T-cell (primary cell): ENCODE data around the gene METTL17. TPM values are rescaled to one million over a fixed set of nuclear protein-coding genes. Genes with fewer than 3 reads are reported as not detected.
A peak's percentile ranks its signal among the peaks of the same experiment; 100 is the strongest.

Experiments
- ATAC-seq, 4 experiments: fragments of 200-7000 bp in 3 of 4; fragments of 150-1000 bp in 1 of 4; cut with Tn5 transposase; replicated peaks in 1 of 4; 1 replicate in 3 of 4; 2 replicates in 1 of 4; pipeline ENCODE4 v1.10.0; 2021; ENCODE audit warnings: moderate library complexity in 3 of 4, mild to moderate bottlenecking in 2 of 4, moderate number of reproducible peaks in 1 of 4
- CTCF ChIA-PET, 2 donors: fragments of 300-600 bp; sonication (Branson Sonifier 250); formaldehyde crosslinking; loops; one replicate each; lab custom pipeline; 2022; ENCODE audit warnings: antibody characterized with exemption in 2 of 2; lab: Charles Lee
- POLR2A ChIA-PET, 2 donors: fragments of 300-600 bp; sonication (Branson Sonifier 250); formaldehyde crosslinking; loops; one replicate each; lab custom pipeline; 2022; ENCODE audit warnings: antibody characterized with exemption in 2 of 2; lab: Charles Lee
- DNase-seq, 35 experiments: peaks; one replicate each; pipeline versions ENCODE4 v3.0.0 to v3.0.0-alpha.2; 2013 to 2023
- H3K27ac ChIP-seq: one replicate; pipeline ENCODE4 v1.5.1; 2013; ENCODE audit warnings: low read length
- H3K27me3 ChIP-seq, 2 experiments: replicated peaks in 1 of 2; 1 replicate in 1 of 2; 2 replicates in 1 of 2; pipeline versions ENCODE4 v1.6.1 to v1.7.0; 2013; ENCODE audit warnings: low read length in 1 of 2, mixed read lengths in 1 of 2; ENCODE audit not compliant: control insufficient read depth in 2 of 2, insufficient read depth in 2 of 2; ENCODE audit errors: extremely low read depth in 1 of 2
- H3K36me3 ChIP-seq, 2 donors: 1 replicate in 1 of 2; 2 replicates in 1 of 2; pipeline versions ENCODE4 v1.6.1 to v1.7.0; 2013; ENCODE audit warnings: low read length in 1 of 2; ENCODE audit not compliant: control insufficient read depth in 2 of 2, insufficient read depth in 1 of 2; ENCODE audit errors: extremely low read depth in 1 of 2
- H3K4me1 ChIP-seq, 2 experiments: 1 replicate in 1 of 2; 2 replicates in 1 of 2; pipeline versions ENCODE4 v1.6.1 to v1.7.0; 2013; ENCODE audit warnings: low read length in 2 of 2, mixed read lengths in 1 of 2; ENCODE audit not compliant: insufficient read depth in 2 of 2, control insufficient read depth in 1 of 2; ENCODE audit errors: extremely low read depth in 1 of 2
- H3K4me3 ChIP-seq, 2 donors: 1 replicate in 1 of 2; 2 replicates in 1 of 2; pipeline versions ENCODE4 v1.5.1 to v1.7.0; 2013; ENCODE audit warnings: mild to moderate bottlenecking in 2 of 2, low read length in 1 of 2, moderate library complexity in 1 of 2; ENCODE audit not compliant: control insufficient read depth in 1 of 2; ENCODE audit errors: extremely low read depth in 1 of 2
- H3K9me3 ChIP-seq: 2 replicates; pipeline ENCODE4 v1.7.0; 2013
- H3K27ac Mint-ChIP-seq, 2 donors: one replicate each; pipeline ENCODE4 v1.8.0; 2020 to 2021; ENCODE audit warnings: mild to moderate bottlenecking in 2 of 2, mixed read lengths in 2 of 2
- H3K27me3 Mint-ChIP-seq, 2 donors: one replicate each; pipeline ENCODE4 v1.8.0; 2021 to 2022; ENCODE audit warnings: mixed read lengths in 2 of 2
- H3K36me3 Mint-ChIP-seq: one replicate; pipeline ENCODE4 v1.8.0; 2021; ENCODE audit warnings: mixed read lengths
- H3K4me1 Mint-ChIP-seq, 3 donors: one replicate each; pipeline ENCODE4 v1.8.0; 2020 to 2022; ENCODE audit warnings: mixed read lengths in 3 of 3, mild to moderate bottlenecking in 1 of 3
- H3K4me3 Mint-ChIP-seq, 3 donors: one replicate each; pipeline ENCODE4 v1.8.0; 2020 to 2022; ENCODE audit warnings: mild to moderate bottlenecking in 3 of 3, mixed read lengths in 3 of 3, moderate library complexity in 3 of 3
- H3K9me3 Mint-ChIP-seq, 3 donors: one replicate each; pipeline ENCODE4 v1.8.0; 2020 to 2022; ENCODE audit warnings: mixed read lengths in 3 of 3
- WGBS: methylation state at CpG from one replicate; pipeline ENCODE4 v1.1.5; 2013; ENCODE audit warnings: missing lambda C conversion rate; ENCODE audit not compliant: insufficient coverage; 5-methylcytosine and 5-hydroxymethylcytosine counted together
- total RNA-seq, 35 experiments: library from RNA in 6 of 35; stranded (reverse) in 6 of 35; fragments of 120-200 nt in 1 of 35; gene quantifications; one replicate each; pipeline versions ENCODE4 v1.2.1 to v1.2.4 and lab custom pipeline; 2013 to 2026

METTL17 gene
- total RNA-seq, 5 donors from 2014 or later (not counting 1 experiment from before 2014, with no cell fraction given) = 80.4 to 112 (median 99.0) TPM

DNA sequence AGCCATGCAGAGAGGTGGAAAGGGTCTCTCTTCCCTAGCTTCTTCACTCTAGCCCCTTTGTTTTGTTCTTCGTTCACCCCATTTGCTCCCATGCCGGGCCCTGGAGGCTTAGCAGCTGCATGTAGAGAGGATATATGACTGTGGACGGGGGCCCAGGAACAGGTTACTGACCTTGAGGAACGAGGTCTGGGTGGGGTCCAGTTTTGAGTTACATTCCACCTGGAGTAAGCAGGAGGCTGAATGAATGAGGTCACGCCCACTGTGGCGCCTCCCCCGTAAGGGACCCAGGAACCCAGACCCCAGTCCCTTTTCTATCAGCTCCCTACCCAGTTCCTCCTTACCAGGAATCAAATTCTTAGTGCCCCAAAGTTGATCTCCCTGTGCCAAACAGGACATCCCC is 28.5 kb downstream of the METTL17 start:
- WGBS = 90% methylated on average over 3 of the region's 7 CpGs
- ATAC-seq (no peak), DNase-seq (no peak)
- Histone ChIP-seq H3K36me3 (peaks cover 5 to 12% of the 10 kb centered on the region in 2 donors), H3K27me3 (peaks cover 0 to 8% of the 10 kb centered on the region in 2 experiments), H3K27ac (no peak overlapping the region), H3K9me3 (no peaks in the 10 kb centered on the region), H3K4me1 (peaks cover 0 to 5% of the 10 kb centered on the region in 2 experiments), H3K4me3 (no peak overlapping the region)
- ChIA-PET CTCF (interaction anchor here (1.8 to 5.5 kb wide), 3 partner anchors 22 to 85 kb away, joined by 9 to 53 read pairs (median 47); partner anchors contain the start of gene RNASE7 (in 1 of the 2)), POLR2A (interaction anchor here in 1 of 2 donors (1.0 kb wide), 1 partner anchor 61 kb away, joined by 3 read pairs; no protein-coding TSS in a partner anchor)
- peaks cover 5 to 12% (median 8%) of the 10 kb centered on the region in 3 donors for H3K4me1 Mint-ChIP-seq
- peaks cover 0 to 8% of the 10 kb centered on the region in 2 donors for H3K27me3 Mint-ChIP-seq
- peaks cover 35% of the 10 kb centered on the region for H3K36me3 Mint-ChIP-seq
- no peak overlapping the region for H3K27ac Mint-ChIP-seq
- no peaks in the 10 kb centered on the region for H3K9me3 Mint-ChIP-seq
- no peak overlapping the region for H3K4me3 Mint-ChIP-seq

DNA sequence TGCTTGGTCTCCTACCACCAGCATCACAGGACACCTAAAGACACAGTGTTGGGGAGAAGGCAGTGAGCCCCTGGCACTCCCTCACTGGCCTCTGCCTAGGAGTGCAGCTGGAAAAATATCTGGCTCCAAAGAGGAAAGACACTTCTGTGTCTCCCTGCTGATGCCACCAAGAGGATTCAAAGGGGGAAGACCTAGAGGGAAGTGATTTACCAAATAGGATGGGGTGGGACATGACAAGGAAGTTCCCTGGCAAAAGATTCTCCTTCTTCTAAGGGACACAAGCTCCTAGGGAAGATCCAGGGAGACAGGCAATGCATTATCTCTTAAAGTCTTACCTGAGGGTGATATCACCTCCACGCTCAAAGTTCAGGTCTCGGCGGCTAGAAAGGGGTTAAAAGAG is 29.0 kb downstream of the METTL17 start:
- POLR2A ChIA-PET = no interaction called here
- Histone ChIP-seq H3K4me3 (no peak overlapping the region), H3K27ac (no peak overlapping the region), H3K36me3 (peaks cover 5 to 12% of the 10 kb centered on the region in 2 donors), H3K4me1 (peaks cover 0 to 10% of the 10 kb centered on the region in 2 experiments), H3K27me3 (peaks cover 0 to 9% of the 10 kb centered on the region in 2 experiments), H3K9me3 (no peaks in the 10 kb centered on the region)
- H3K27ac Mint-ChIP-seq = no peak overlapping the region
- no CpG with 5 or more reads among the region's 3 CpGs for WGBS
- no peak overlapping the region for H3K4me3 Mint-ChIP-seq
- no peak for DNase-seq
- H3K4me1 Mint-ChIP-seq = peaks cover 10 to 17% (median 11%) of the 10 kb centered on the region in 3 donors
- no peak for ATAC-seq
- peaks cover 35% of the 10 kb centered on the region for H3K36me3 Mint-ChIP-seq
- H3K9me3 Mint-ChIP-seq = no peaks in the 10 kb centered on the region
- CTCF ChIA-PET = interaction anchor here (0.5 to 4.6 kb wide), 3 partner anchors 21 to 45 kb away, joined by 3 to 53 read pairs (median 5); partner anchors contain the start of gene RNASE7 (in 1 of the 2)
- H3K27me3 Mint-ChIP-seq = peaks cover 0 to 7% of the 10 kb centered on the region in 2 donors

DNA sequence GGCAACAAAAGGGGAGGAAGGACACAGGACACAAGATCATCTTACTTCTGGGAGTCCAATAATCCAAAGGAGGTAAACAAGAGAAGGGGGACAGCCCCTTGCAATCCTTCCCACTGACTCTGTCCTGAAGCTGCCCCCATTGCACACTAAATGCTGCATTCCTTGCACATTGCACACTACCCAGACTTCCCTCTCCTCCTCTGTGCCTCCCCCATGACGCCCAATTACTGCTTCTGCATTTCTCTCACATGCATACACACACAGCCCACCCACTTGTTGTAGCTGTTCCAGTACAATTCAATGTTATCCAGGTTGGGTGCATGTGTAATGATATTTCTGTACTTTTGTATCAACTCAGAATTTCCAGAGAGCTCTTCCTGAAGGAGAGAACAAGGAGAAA is 29.6 kb downstream of the METTL17 start:
- no peak overlapping the region for H3K4me3 ChIP-seq
- no peaks in the 10 kb centered on the region for H3K9me3 Mint-ChIP-seq
- ChIA-PET POLR2A (interaction anchor here (0.5 to 0.6 kb wide), 2 partner anchors 11 to 85 kb away, joined by 3 read pairs; no protein-coding TSS in a partner anchor), CTCF (interaction anchor here (0.6 to 1.2 kb wide), 5 partner anchors 9 to 508 kb away, joined by 3 to 4 read pairs (median 3); no protein-coding TSS in a partner anchor)
- peaks cover 5 to 12% of the 10 kb centered on the region in 2 donors for H3K36me3 ChIP-seq
- H3K4me3 Mint-ChIP-seq = no peak overlapping the region
- peaks cover 35% of the 10 kb centered on the region for H3K36me3 Mint-ChIP-seq
- H3K9me3 ChIP-seq = no peaks in the 10 kb centered on the region
- ATAC-seq (no peak), DNase-seq (no peak)
- H3K4me1 Mint-ChIP-seq = peaks cover 15 to 23% (median 17%) of the 10 kb centered on the region in 3 donors
- peaks cover 0 to 3% of the 10 kb centered on the region in 2 donors for H3K27me3 Mint-ChIP-seq
- no CpG with 5 or more reads among the region's 1 CpG for WGBS
- peak overlapping the region in 1 of 2 donors; percentile 6 for H3K27ac Mint-ChIP-seq
- peaks cover 3 to 16% of the 10 kb centered on the region in 2 experiments for H3K4me1 ChIP-seq
- H3K27me3 ChIP-seq = peaks cover 3 to 12% of the 10 kb centered on the region in 2 experiments
- H3K27ac ChIP-seq = no peak overlapping the region

DNA sequence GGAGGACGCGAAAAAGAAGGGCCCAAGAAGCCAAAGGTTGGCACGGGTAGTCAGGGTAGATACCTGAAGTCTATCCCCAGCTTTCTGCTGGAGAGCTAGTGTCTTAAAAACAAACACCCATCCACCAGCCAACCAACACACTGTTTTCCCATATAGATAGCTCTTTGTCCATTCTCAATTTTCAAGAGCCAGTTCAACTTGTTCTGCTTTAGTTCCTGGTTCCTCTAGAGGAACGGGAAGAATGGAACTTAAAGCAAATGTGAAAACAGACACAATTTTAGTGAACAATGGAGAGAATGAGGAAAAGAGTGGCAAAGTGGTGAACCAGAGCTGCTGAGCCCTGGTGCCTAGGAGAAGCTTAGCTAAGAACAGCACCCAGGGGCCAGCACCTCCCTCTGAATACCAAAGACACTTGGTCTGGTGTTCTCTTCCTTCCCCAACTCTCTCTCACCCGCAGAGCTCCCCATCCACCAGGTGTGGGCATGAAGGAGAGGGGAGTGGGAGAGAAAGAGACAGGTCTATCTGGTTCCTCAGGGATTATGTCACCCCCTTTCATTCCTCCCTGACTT is 31.3 kb downstream of the METTL17 start:
- no peaks in the 10 kb centered on the region for H3K9me3 Mint-ChIP-seq
- ChIA-PET CTCF (no interaction called here), POLR2A (no interaction called here)
- 95% methylated on average over 4 of the region's 5 CpGs for WGBS
- Histone ChIP-seq H3K4me1 (peaks cover 4 to 29% of the 10 kb centered on the region in 2 experiments), H3K36me3 (peaks cover 5 to 12% of the 10 kb centered on the region in 2 donors), H3K27ac (no peak overlapping the region), H3K27me3 (peaks cover 3 to 12% of the 10 kb centered on the region in 2 experiments), H3K4me3 (no peak overlapping the region), H3K9me3 (no peaks in the 10 kb centered on the region)
- H3K27me3 Mint-ChIP-seq = peaks cover 0 to 2% of the 10 kb centered on the region in 2 donors
- peaks cover 18 to 25% (median 18%) of the 10 kb centered on the region in 3 donors for H3K4me1 Mint-ChIP-seq
- no peak for DNase-seq
- ATAC-seq = no peak
- H3K27ac Mint-ChIP-seq = no peak overlapping the region
- no peak overlapping the region for H3K4me3 Mint-ChIP-seq
- peaks cover 35% of the 10 kb centered on the region for H3K36me3 Mint-ChIP-seq

DNA sequence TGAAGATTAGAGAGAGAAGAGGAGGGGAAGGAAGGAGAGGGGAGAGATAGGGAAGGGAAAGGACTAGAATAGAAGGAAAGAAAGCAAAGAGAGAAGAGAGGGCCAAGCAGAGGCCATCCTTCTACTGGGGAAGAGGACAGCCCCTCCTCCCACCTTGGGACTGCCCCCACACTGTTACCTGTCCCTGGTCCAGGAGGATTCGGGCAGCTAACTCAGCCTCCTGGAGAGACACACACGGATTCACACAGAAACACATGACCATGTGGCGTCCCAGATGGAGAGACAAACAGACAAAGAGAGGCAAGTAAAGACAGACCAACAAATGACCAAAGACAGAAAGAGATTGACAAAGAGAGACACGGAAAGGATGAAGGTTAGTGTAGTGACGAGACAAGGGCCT is 32.9 kb downstream of the METTL17 start:
- POLR2A ChIA-PET = no interaction called here
- ATAC-seq = no peak
- peaks cover 0 to 2% of the 10 kb centered on the region in 2 donors for H3K27me3 Mint-ChIP-seq

DNA sequence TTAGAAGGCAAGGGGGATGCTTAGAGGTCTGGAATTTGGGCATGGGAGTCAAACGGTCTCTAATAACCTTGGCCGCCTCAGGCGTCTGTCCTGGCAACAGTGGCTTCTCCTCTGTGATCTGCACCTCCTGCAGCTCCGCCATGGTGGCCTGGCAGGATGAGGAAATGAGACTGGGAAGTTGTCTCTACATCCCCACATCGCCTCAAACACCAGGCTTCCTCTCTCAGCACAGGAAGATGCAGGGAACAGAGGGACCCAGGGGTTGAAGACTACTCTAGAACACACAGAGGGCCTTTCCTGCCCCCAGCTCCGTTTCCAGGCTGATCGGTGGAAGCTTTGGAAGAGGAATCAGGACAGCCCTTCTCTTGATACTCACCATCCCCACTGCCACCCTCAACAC is 33.4 kb downstream of the METTL17 start:
- Histone ChIP-seq H3K4me1 (peaks cover 4 to 29% of the 10 kb centered on the region in 2 experiments), H3K4me3 (no peak overlapping the region), H3K27ac (no peak overlapping the region), H3K36me3 (peaks cover 1 to 6% of the 10 kb centered on the region in 2 donors), H3K27me3 (peaks cover 3 to 12% of the 10 kb centered on the region in 2 experiments), H3K9me3 (no peaks in the 10 kb centered on the region)
- H3K4me1 Mint-ChIP-seq = peaks cover 18 to 25% (median 18%) of the 10 kb centered on the region in 3 donors
- ChIA-PET CTCF (interaction anchor here (0.7 to 1.0 kb wide), 3 partner anchors 8 to 81 kb away, joined by 3 to 4 read pairs (median 3); no protein-coding TSS in a partner anchor), POLR2A (no interaction called here)
- DNase-seq (no peak), ATAC-seq (no peak)
- peak overlapping the region; percentile 17 to 91 (median 89) for H3K4me3 Mint-ChIP-seq
- peaks cover 0 to 2% of the 10 kb centered on the region in 2 donors for H3K27me3 Mint-ChIP-seq
- peaks cover 19% of the 10 kb centered on the region for H3K36me3 Mint-ChIP-seq
- H3K27ac Mint-ChIP-seq = no peak overlapping the region
- 88% methylated on average over 4 of the region's 7 CpGs for WGBS
- no peaks in the 10 kb centered on the region for H3K9me3 Mint-ChIP-seq

More for the DNA sequence above, 32.9 kb downstream of the METTL17 start:
- H3K9me3 Mint-ChIP-seq = no peaks in the 10 kb centered on the region
- DNase-seq = no peak
- H3K27ac Mint-ChIP-seq = no peak overlapping the region
- no peak overlapping the region for H3K27ac ChIP-seq
- H3K4me3 Mint-ChIP-seq = peak overlapping the region; percentile 5 to 91 (median 89)
- H3K36me3 ChIP-seq = peaks cover 5 to 6% of the 10 kb centered on the region in 2 donors
- no peak overlapping the region for H3K4me3 ChIP-seq
- peaks cover 4 to 29% of the 10 kb centered on the region in 2 experiments for H3K4me1 ChIP-seq
- peaks cover 3 to 12% of the 10 kb centered on the region in 2 experiments for H3K27me3 ChIP-seq
- peaks cover 18 to 25% (median 18%) of the 10 kb centered on the region in 3 donors for H3K4me1 Mint-ChIP-seq
- H3K36me3 Mint-ChIP-seq = peaks cover 24% of the 10 kb centered on the region
- CTCF ChIA-PET = interaction anchor here in 1 of 2 donors (0.7 kb wide), 1 partner anchor 8 kb away, joined by 3 read pairs; no protein-coding TSS in a partner anchor
- no peaks in the 10 kb centered on the region for H3K9me3 ChIP-seq
- WGBS = 96% methylated on average over 4 of the region's 5 CpGs
